HepG2 (cell line): ENCODE measurements around the gene OGA. TPM values are rescaled to one million over a fixed set of nuclear protein-coding genes. Genes with fewer than 3 reads are reported as not detected.

Experiments
- ADNP ChIP-seq: sonication (generic); formaldehyde crosslinking; IDR thresholded peaks from 2 replicates; pipeline ENCODE4 v1.4.0; 2020; ENCODE audit warnings: missing genetic modification reagents
- BHLHE40 ChIP-seq: IDR thresholded peaks from 2 replicates; pipeline ENCODE4 v1.6.1; 2011; ENCODE audit warnings: low read length, improper control_type of control experiment
- ELF1 ChIP-seq: sonication (generic); formaldehyde crosslinking; IDR thresholded peaks from 2 replicates; pipeline ENCODE4 v1.4.0; 2020; ENCODE audit warnings: missing genetic modification reagents
- HDAC6 ChIP-seq: fragments of 200-600 bp; sonication (generic); IDR thresholded peaks from 2 replicates; pipeline ENCODE4 v1.7.0; 2017; ENCODE audit warnings: mild to moderate bottlenecking, antibody characterized with exemption, low read length, low read depth
- NR2C2 ChIP-seq: sonication (generic); formaldehyde crosslinking; IDR thresholded peaks from 2 replicates; pipeline ENCODE4 v1.4.0; 2020; ENCODE audit warnings: missing genetic modification reagents, mild to moderate bottlenecking, moderate library complexity, borderline replicate concordance
- SETDB1 ChIP-seq: sonication (generic); formaldehyde crosslinking; IDR thresholded peaks from 2 replicates; pipeline ENCODE4 v1.5.1; 2020; ENCODE audit warnings: missing genetic modification reagents, mild to moderate bottlenecking, borderline replicate concordance
- SMYD3 ChIP-seq: sonication (generic); formaldehyde crosslinking; IDR thresholded peaks from 2 replicates; pipeline ENCODE4 v1.8.1; 2023; ENCODE audit warnings: mild to moderate bottlenecking, missing genetic modification reagents
- SP1 ChIP-seq, 2 experiments: fragments of 450-650 bp in 1 of 2; sonication (generic) in 1 of 2; formaldehyde crosslinking in 1 of 2; IDR thresholded peaks; 2 replicates each; pipeline versions ENCODE4 v1.4.0 to v1.6.1; 2016 to 2020; ENCODE audit warnings: missing genetic modification reagents in 1 of 2
- SRSF9 ChIP-seq: fragments of 200-400 bp; formaldehyde crosslinking; IDR thresholded peaks from 2 replicates; pipeline ENCODE4 v1.6.1; 2018; ENCODE audit warnings: borderline replicate concordance, mild to moderate bottlenecking, low read depth, low read length; ENCODE audit not compliant: insufficient read depth, poor library complexity, severe bottlenecking
- THYN1 ChIP-seq: sonication (generic); formaldehyde crosslinking; IDR thresholded peaks from 2 replicates; pipeline ENCODE4 v1.8.1; 2023; ENCODE audit warnings: low read depth, mild to moderate bottlenecking, moderate library complexity, missing genetic modification reagents, borderline replicate concordance
- XRCC5 ChIP-seq: fragments of 200-400 bp; formaldehyde crosslinking; optimal IDR thresholded peaks from 2 replicates; pipeline ENCODE3; 2017; ENCODE audit warnings: mild to moderate bottlenecking, low read length
- ZFAT ChIP-seq: sonication (generic); formaldehyde crosslinking; conservative IDR thresholded peaks from 2 replicates; pipeline ENCODE4 v1.8.1; 2023; ENCODE audit warnings: missing genetic modification reagents, inconsistent platforms
- ZFP36 ChIP-seq: fragments of 150-350 bp; IDR thresholded peaks from 2 replicates; pipeline ENCODE4 v1.6.1; 2018; ENCODE audit warnings: borderline replicate concordance, low read length, low read depth; ENCODE audit not compliant: partially characterized antibody
- ZFY ChIP-seq: sonication (generic); formaldehyde crosslinking; IDR thresholded peaks from 2 replicates; pipeline ENCODE4 v1.4.0; 2020; ENCODE audit warnings: missing genetic modification reagents
- ZNF205 ChIP-seq: IDR thresholded peaks from 2 replicates; pipeline ENCODE4 v1.6.1; 2018; ENCODE audit warnings: missing biosample characterization, missing genetic modification reagents
- ZNF24 ChIP-seq: fragments of 450-650 bp; IDR thresholded peaks from 2 replicates; pipeline ENCODE4 v1.6.1; 2017; ENCODE audit warnings: antibody characterized with exemption, mild to moderate bottlenecking
- ZNF549 ChIP-seq: sonication (generic); formaldehyde crosslinking; IDR thresholded peaks from 2 replicates; pipeline ENCODE4 v1.5.0; 2020; ENCODE audit warnings: missing genetic modification reagents
- ZNF616 ChIP-seq: sonication (generic); formaldehyde crosslinking; IDR thresholded peaks from 2 replicates; pipeline ENCODE4 v1.5.0; 2020; ENCODE audit warnings: low read depth, mild to moderate bottlenecking, missing genetic modification reagents
- ZNF720 ChIP-seq: sonication (generic); formaldehyde crosslinking; IDR thresholded peaks from 2 replicates; pipeline ENCODE4 v1.4.0; 2020; ENCODE audit warnings: missing genetic modification reagents
- ZXDC ChIP-seq: sonication (generic); formaldehyde crosslinking; IDR thresholded peaks from 2 replicates; pipeline ENCODE4 v1.5.0; 2020; ENCODE audit warnings: mild to moderate bottlenecking, missing genetic modification reagents
- polyA plus RNA-seq, 8 experiments: library from polyadenylated mRNA; depleted of rRNA in 3 of 8; stranded (reverse) in 7 of 8; unstranded in 1 of 8; fragments of >200 nt; fragmentation: Illumina TruSeq in 4 of 8; extraction: Trizol in 4 of 8; gene quantifications; 2 replicates each; pipeline versions ENCODE4 v1.2.1 to v1.2.3, GENCODE V29; 2011 to 2016; ENCODE audit warnings: low read depth in 4 of 8, missing spikeins in 1 of 8, mixed read lengths in 1 of 8; ENCODE audit not compliant: insufficient read depth in 1 of 8
- total RNA-seq, 5 experiments: library from RNA; depleted of rRNA; stranded (reverse); fragments of >200 nt; fragmentation: Illumina TruSeq; extraction: Trizol; gene quantifications; 2 replicates each; pipeline ENCODE4 v1.2.3, GENCODE V29; 2016; ENCODE audit warnings: low read depth in 1 of 5
- TF ChIP-seq, protein P1 (sequence below): conservative IDR thresholded peaks from 2 replicates; pipeline ENCODE4 v1.6.1; 2018; ENCODE audit warnings: missing genetic modification reagents

OGA gene
- total and polyA plus RNA-seq, 2 of the 13 experiments (the other 11 are each of a cell fraction or from before 2014, with no cell fraction given), result 33.2 to 39.8 TPM

GRCh38 chr10:101782811-101783735, 35.2 kb downstream of the OGA start, which contains the start of gene NPM3 (continued):
- TF ChIP-seq THYN1 (CRISPR knock-in tag) (no peak), ZNF549 (CRISPR knock-in tag) (no peak), ZXDC (CRISPR knock-in tag) (no peak), SP1 (IDR thresholded peaks at IDR 0.05) (no peak), SP1 (CRISPR knock-in tag; IDR thresholded peaks at IDR 0.05) (peak; percentile 97), ZFY (peak; percentile 47), ZNF720 (no peak), ZNF616 (no peak), SETDB1 (CRISPR knock-in tag) (no peak), BHLHE40 (no peak; the same call in 1 of the 2 replicates), ELF1 (CRISPR knock-in tag) (peak; percentile 79), NR2C2 (CRISPR knock-in tag) (peak; percentile 17; the same call in 1 of the 2 replicates), ZFAT (CRISPR knock-in tag) (no peak), ZFP36 (no peak), SMYD3 (CRISPR knock-in tag) (no peak), SRSF9 (no peak), ZNF205 (no peak), ADNP (CRISPR knock-in tag) (no peak), XRCC5 (no peak), HDAC6 (no peak), ZNF24 (no peak)
- TF ChIP-seq, protein P1, sequence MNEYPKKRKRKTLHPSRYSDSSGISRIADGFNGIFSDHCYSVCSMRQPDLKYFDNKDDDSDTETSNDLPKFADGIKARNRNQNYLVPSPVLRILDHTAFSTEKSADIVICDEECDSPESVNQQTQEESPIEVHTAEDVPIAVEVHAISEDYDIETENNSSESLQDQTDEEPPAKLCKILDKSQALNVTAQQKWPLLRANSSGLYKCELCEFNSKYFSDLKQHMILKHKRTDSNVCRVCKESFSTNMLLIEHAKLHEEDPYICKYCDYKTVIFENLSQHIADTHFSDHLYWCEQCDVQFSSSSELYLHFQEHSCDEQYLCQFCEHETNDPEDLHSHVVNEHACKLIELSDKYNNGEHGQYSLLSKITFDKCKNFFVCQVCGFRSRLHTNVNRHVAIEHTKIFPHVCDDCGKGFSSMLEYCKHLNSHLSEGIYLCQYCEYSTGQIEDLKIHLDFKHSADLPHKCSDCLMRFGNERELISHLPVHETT (CRISPR knock-in tag), result no peak
